Esophagus squamous epithelium (tissue), 4 donors: ENCODE results near the gene PDSS2.

ENCODE experiments used
- POLR2A ChIP-seq, 4 donors: fragments of 450-650 bp; IDR thresholded peaks; one replicate each; pipeline ENCODE4 v1.6.1; 2017; ENCODE audit warnings: antibody characterized with exemption in 4 of 4, mild to moderate bottlenecking in 4 of 4, moderate library complexity in 3 of 4
- TF ChIP-seq, protein P1 (sequence below), 6 experiments: fragments of 450-650 bp in 4 of 6; fragments of 200-600 bp in 2 of 6; sonication (generic) in 2 of 6; IDR thresholded peaks; one replicate each; pipeline ENCODE4 v1.5.1; 2016 to 2019; ENCODE audit warnings: antibody characterized with exemption in 6 of 6, mild to moderate bottlenecking in 4 of 6, moderate library complexity in 4 of 6

DNA sequence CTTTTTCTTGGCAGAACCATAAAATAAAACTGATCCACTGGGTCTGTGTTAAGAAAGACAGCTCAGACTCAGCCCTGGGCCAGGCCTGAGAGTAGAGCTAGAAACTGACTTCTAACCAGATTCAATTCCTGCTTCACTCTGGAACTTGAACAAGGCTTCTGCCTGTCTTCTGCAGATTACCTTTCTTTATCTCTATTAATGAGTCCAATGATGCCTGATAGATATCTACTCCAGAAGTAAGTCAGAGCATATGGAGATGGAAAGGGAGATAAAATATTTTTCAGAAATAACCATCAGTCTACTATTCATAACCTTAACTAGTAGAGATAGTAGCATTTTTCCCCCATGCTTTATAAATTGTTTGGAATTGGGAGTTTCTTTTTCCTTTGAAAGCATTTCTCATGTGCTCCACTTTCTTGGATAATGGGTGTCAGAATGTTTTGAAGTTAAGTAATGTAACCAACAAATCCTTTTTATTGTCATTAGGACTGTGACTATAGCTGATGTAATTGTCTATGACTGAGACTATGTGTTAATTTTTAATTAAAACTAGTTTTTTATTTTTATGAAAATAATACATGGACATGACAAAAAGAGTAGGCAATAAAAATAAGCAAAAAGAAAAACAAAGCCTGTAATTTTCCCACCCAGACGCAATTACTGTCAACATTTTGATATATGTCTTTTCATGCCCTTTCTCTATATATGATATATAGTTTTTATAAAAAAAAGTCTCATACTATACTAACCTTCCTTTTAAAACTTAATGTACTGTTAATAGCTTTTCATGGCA is 37.7 kb upstream of the PDSS2 start:
- TF ChIP-seq, protein P1, sequence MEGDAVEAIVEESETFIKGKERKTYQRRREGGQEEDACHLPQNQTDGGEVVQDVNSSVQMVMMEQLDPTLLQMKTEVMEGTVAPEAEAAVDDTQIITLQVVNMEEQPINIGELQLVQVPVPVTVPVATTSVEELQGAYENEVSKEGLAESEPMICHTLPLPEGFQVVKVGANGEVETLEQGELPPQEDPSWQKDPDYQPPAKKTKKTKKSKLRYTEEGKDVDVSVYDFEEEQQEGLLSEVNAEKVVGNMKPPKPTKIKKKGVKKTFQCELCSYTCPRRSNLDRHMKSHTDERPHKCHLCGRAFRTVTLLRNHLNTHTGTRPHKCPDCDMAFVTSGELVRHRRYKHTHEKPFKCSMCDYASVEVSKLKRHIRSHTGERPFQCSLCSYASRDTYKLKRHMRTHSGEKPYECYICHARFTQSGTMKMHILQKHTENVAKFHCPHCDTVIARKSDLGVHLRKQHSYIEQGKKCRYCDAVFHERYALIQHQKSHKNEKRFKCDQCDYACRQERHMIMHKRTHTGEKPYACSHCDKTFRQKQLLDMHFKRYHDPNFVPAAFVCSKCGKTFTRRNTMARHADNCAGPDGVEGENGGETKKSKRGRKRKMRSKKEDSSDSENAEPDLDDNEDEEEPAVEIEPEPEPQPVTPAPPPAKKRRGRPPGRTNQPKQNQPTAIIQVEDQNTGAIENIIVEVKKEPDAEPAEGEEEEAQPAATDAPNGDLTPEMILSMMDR (IDR thresholded peaks at IDR 0.05) = no peak
- TF ChIP-seq POLR2A (IDR thresholded peaks at IDR 0.05) = no peak
